Astrocyte (in vitro differentiated cells and primary cell): ENCODE measurements around the gene TEX54. TPM values are rescaled to one million over a fixed set of nuclear protein-coding genes. Genes with fewer than 3 reads are reported as not detected.

Source experiments
- DNase-seq: peaks from one replicate; pipeline ENCODE4 v3.0.0-alpha.2; 2010; ENCODE audit warnings: low read depth
- FAIRE-seq: peaks from 2 replicates; lab custom pipeline; 2011; peaks lifted over from hg19 to GRCh38; lab: Jason Lieb, UNC
- H2AFZ ChIP-seq: 2 replicates; pipeline ENCODE4 v1.6.0; 2012; ENCODE audit warnings: low read depth, low read length, inconsistent platforms
- H3K27ac ChIP-seq: 2 replicates; pipeline ENCODE4 v1.5.1; 2011; ENCODE audit warnings: low read depth, low read length, inconsistent platforms
- H3K27me3 ChIP-seq: 2 replicates; pipeline ENCODE4 v1.6.0; 2011; ENCODE audit warnings: low read length, inconsistent platforms; ENCODE audit not compliant: insufficient read depth
- H3K36me3 ChIP-seq: 2 replicates; pipeline ENCODE4 v1.5.1; 2011; ENCODE audit warnings: low read length, inconsistent platforms; ENCODE audit not compliant: insufficient read depth
- H3K4me1 ChIP-seq: 2 replicates; pipeline ENCODE4 v1.5.1; 2011; ENCODE audit warnings: low read length, inconsistent platforms; ENCODE audit not compliant: insufficient read depth
- H3K4me2 ChIP-seq: 2 replicates; pipeline ENCODE4 v1.6.0; 2012; ENCODE audit warnings: low read length, inconsistent platforms
- H3K4me3 ChIP-seq: 2 replicates; pipeline ENCODE4 v1.5.1; 2011; ENCODE audit warnings: low read depth, mild to moderate bottlenecking, low read length, inconsistent platforms; ENCODE audit not compliant: insufficient read depth
- H3K79me2 ChIP-seq: 2 replicates; pipeline ENCODE4 v1.6.0; 2012; ENCODE audit warnings: mild to moderate bottlenecking, low read length, inconsistent platforms; ENCODE audit not compliant: insufficient read depth
- H3K9ac ChIP-seq: 2 replicates; pipeline ENCODE4 v1.6.0; 2012; ENCODE audit warnings: mild to moderate bottlenecking, low read length, inconsistent platforms
- H3K9me3 ChIP-seq: 2 replicates; pipeline ENCODE4 v1.5.1; 2012; ENCODE audit warnings: low read depth, mild to moderate bottlenecking, low read length, inconsistent platforms; ENCODE audit not compliant: insufficient read depth
- H4K20me1 ChIP-seq: 2 replicates; pipeline ENCODE4 v1.6.0; 2012; ENCODE audit warnings: low read length, inconsistent platforms; ENCODE audit not compliant: insufficient read depth
- H3K27ac Mint-ChIP-seq: one replicate; pipeline ENCODE4 v1.8.0; 2021; ENCODE audit warnings: mild to moderate bottlenecking, mixed read lengths; ENCODE audit not compliant: unreplicated experiment
- H3K27me3 Mint-ChIP-seq: one replicate; pipeline ENCODE4 v1.8.0; 2021; ENCODE audit warnings: low read depth, mixed read lengths; ENCODE audit not compliant: unreplicated experiment
- H3K36me3 Mint-ChIP-seq: one replicate; pipeline ENCODE4 v1.8.0; 2021; ENCODE audit warnings: low read depth, mixed read lengths; ENCODE audit not compliant: unreplicated experiment
- H3K4me1 Mint-ChIP-seq: one replicate; pipeline ENCODE4 v1.8.0; 2021; ENCODE audit warnings: low read depth, mixed read lengths; ENCODE audit not compliant: unreplicated experiment
- H3K4me3 Mint-ChIP-seq: one replicate; pipeline ENCODE4 v1.8.0; 2021; ENCODE audit warnings: mild to moderate bottlenecking, moderate library complexity, mixed read lengths; ENCODE audit not compliant: unreplicated experiment
- H3K9me3 Mint-ChIP-seq: one replicate; pipeline ENCODE4 v1.8.0; 2021; ENCODE audit warnings: mild to moderate bottlenecking, mixed read lengths; ENCODE audit not compliant: unreplicated experiment
- CTCF ChIP-seq: IDR thresholded peaks from 2 replicates; pipeline ENCODE4 v1.5.1; 2011; ENCODE audit warnings: low read depth, mild to moderate bottlenecking, inconsistent platforms, low read length, moderate library complexity; ENCODE audit not compliant: insufficient read depth
- EZH2 ChIP-seq: IDR thresholded peaks from 2 replicates; pipeline ENCODE4 v1.6.1; 2012; ENCODE audit warnings: mild to moderate bottlenecking, low read length, inconsistent platforms; ENCODE audit not compliant: insufficient read depth
- total RNA-seq: library from RNA; stranded (reverse); gene quantifications from 2 replicates; pipeline ENCODE4 v1.2.1, GENCODE V29; 2021

The TEX54 gene
- total RNA-seq, 1 donor from 2014 or later: not detected

DNA sequence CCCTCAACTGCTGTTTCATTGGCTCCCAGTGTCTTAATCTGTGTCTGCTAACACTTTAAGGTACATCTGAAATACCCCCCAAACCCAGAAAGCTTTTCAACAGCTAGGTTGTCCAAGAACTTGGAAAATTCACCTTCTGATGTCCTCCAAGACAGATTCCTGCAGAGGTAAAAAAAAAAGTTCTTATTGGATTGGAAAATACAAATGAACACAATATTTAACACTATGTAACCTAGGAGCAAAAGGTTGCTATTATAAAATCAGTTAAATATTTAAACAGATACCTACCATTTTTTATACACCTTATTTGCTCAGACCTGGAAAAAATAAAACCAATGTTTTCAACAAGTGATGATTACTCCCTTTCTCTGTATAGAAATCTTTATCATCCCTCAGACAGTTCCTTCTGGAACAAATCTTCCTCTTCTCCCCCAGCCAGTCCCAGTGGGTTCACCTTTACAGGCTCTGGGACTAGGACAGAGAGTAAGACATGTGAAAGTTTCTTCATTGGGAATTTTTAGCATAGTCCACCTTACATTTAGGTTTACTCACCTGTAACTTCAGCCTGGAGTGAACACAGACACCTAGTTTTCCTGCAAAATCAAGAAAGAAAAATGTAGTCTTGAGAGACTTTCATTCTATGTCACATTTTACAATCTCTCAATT lies 20.0 kb upstream of the TEX54 start:
- Histone ChIP-seq H3K4me2 (peak overlapping the region; percentile 99), H3K27ac (no peak overlapping the region), H3K27me3 (no peaks in the 10 kb centered on the region), H4K20me1 (peaks cover 46% of the 10 kb centered on the region), H3K79me2 (peaks cover 45% of the 10 kb centered on the region), H3K4me1 (peaks cover 18% of the 10 kb centered on the region), H3K4me3 (peak overlapping the region; percentile 92), H3K9me3 (no peaks in the 10 kb centered on the region), H3K36me3 (peaks cover 35% of the 10 kb centered on the region), H2AFZ (no peak overlapping the region), H3K9ac (peak overlapping the region; percentile 91)
- Mint-ChIP-seq H3K4me3 (peak overlapping the region; percentile 98), H3K27me3 (no peaks in the 10 kb centered on the region), H3K4me1 (peaks cover 25% of the 10 kb centered on the region), H3K27ac (peak overlapping the region; percentile 74), H3K36me3 (peaks cover 30% of the 10 kb centered on the region), H3K9me3 (no peaks in the 10 kb centered on the region)
- FAIRE-seq: no peak
- TF ChIP-seq CTCF (no peak), EZH2 (no peak)
- no peak for DNase-seq

DNA sequence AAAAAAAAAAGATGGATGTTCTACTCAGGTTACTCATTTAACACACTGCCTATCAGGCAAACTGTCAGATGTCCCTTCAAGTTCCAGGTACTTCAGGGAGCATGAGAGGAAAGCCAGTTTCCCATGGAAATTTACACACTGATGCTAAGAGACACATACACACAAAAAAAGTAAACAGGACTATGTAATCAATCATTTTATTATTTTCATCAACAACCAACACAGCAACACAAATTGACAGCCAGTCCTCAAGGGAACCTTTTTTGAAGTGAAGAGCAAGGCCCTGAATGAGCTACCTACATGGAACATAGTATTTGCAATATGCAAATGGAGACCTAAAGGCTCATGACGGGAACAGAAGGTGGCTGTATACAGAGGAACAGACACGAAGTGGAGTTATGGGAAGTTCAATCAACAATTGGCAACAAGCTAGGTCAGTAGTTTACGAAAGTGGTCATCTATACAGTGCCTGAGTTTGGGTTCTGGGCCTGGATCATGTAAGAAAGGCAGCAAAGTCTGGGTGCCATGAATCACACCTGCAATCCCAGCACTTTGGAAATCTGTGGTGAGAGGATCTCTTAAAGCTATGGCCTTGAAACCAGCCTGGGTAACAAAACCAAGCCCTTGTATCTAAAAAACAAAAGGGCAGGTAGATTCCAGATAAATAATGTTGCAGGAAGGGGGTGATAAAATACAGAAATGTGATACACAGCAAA lies 19.3 kb upstream of the TEX54 start:
- H3K4me1 Mint-ChIP-seq: peaks cover 23% of the 10 kb centered on the region
- H3K4me3 Mint-ChIP-seq: peak overlapping the region; percentile 98
- H3K27ac ChIP-seq: no peak overlapping the region
- peaks cover 40% of the 10 kb centered on the region for H3K79me2 ChIP-seq
- DNase-seq: no peak
- H3K4me3 ChIP-seq: no peak overlapping the region
- H3K36me3 ChIP-seq: peaks cover 35% of the 10 kb centered on the region
- peaks cover 18% of the 10 kb centered on the region for H3K4me1 ChIP-seq
- no peaks in the 10 kb centered on the region for H3K9me3 ChIP-seq
- no peaks in the 10 kb centered on the region for H3K27me3 Mint-ChIP-seq
- no peaks in the 10 kb centered on the region for H3K9me3 Mint-ChIP-seq
- peak overlapping the region; percentile 99 for H3K4me2 ChIP-seq
- H3K9ac ChIP-seq: no peak overlapping the region
- peak overlapping the region; percentile 72 for H3K27ac Mint-ChIP-seq
- peaks cover 46% of the 10 kb centered on the region for H4K20me1 ChIP-seq
- no peak for FAIRE-seq
- H2AFZ ChIP-seq: no peak overlapping the region
- H3K36me3 Mint-ChIP-seq: peaks cover 30% of the 10 kb centered on the region
- H3K27me3 ChIP-seq: no peaks in the 10 kb centered on the region
- TF ChIP-seq EZH2 (no peak), CTCF (no peak)
